GM19025 (cell line): ENCODE measurements around the gene GUCY2F.

Experiments used
- ATAC-seq: cut with Tn5 transposase; IDR thresholded peaks from one replicate; pipeline ENCODE4 v1.9.1; 2021; ENCODE audit warnings: mild to moderate bottlenecking, low read depth, moderate library complexity; ENCODE audit not compliant: unreplicated experiment

GUCY2F gene

GRCh38 chrX:109344678-109345077 is 137.2 kb downstream of the GUCY2F start:
- ATAC-seq, result no peak

DNA sequence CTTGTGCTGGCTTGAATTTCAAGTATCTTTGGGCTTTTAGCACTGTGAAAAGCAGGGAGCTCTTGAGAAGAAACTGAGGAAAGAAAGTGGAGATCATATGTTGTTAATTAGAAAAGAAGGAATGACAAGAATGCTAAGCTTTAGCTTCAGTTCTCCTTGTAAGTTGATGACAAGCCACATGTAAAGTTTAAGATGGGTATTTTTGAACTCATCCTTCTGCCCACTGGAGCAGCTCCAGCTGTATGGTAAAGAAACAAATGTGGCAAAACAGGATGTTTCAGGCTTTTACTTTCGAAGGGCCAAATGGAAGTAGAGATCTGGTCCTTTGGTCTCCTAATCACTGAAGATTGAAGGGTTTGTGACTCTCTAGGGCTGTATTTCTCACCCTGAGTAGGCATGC is 137.8 kb downstream of the GUCY2F start:
- ATAC-seq, result no peak

DNA sequence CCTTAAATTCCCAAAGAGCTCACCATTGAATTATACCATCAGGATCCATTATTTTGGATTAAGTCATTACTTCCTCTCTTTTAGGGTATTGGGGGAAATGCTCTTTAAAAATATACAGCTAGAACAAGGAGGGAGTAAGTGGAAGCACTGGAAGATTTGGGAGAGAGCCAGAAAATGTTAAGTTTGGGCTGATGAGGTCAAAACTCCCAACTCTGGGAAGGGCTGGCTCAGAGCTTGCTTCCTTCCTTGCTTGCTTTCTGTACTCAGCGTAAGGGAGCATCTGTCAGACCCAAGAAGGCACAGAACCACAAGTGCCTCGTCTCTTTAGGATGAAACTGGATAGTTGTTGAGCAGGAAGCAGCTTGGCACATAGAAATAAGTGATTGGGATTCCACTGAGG is 138.2 kb downstream of the GUCY2F start:
- no peak for ATAC-seq

DNA sequence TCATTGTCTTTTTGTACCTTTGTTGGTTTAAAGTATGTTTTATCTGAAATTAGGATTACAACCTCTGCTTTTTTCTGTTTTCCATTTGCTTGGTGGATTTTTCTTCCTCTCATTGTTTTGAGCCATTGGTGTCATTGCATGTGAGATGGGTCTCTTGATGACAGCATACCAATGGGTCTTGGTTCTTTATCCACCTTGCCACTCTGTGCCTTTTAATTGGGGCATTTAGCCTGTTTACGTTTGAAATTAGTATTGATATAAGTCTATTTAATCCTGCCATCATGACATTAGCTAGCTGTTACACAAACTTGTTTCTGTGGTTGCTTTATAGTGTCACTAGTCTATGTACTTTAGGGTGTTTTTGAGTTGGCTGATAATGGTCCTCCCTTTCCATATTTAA is 145.7 kb downstream of the GUCY2F start:
- ATAC-seq, result no peak

- ATAC-seq, result no peak
Measured at GRCh38 chrX:109327251-109327650, 154.6 kb downstream of the GUCY2F start.
